Right atrium auricular region (tissue), 2 donors: ENCODE data around the gene ZRANB3. TPM values are rescaled to one million over a fixed set of nuclear protein-coding genes. Genes with fewer than 3 reads are reported as not detected.
"Not testable (repeated sequence)": the region's sequence is repeated elsewhere in the genome, so short reads cannot be mapped to it uniquely, and the experiment has no call there.

Source experiments
- DNase-seq: peaks from one replicate; pipeline ENCODE4 v3.0.0-alpha.2; 2019; ENCODE audit warnings: low spot score
- H3K27ac ChIP-seq, 2 donors: fragments of 200-600 bp; sonication (generic); 1 replicate in 1 of 2; 2 replicates in 1 of 2; pipeline ENCODE4 v1.5.1; 2016 to 2019
- H3K27me3 ChIP-seq, 2 donors: fragments of 200-600 bp; sonication (generic); one replicate each; pipeline versions ENCODE4 v1.5.1 to v1.6.0; 2017 to 2019
- H3K36me3 ChIP-seq: fragments of 200-600 bp; sonication (generic); one replicate; pipeline ENCODE4 v1.5.1; 2016
- H3K4me1 ChIP-seq, 2 donors: fragments of 200-600 bp; sonication (generic); one replicate each; pipeline versions ENCODE4 v1.5.1 to v1.6.0; 2017 to 2019
- H3K4me3 ChIP-seq, 2 donors: fragments of 200-600 bp; sonication (generic); 1 replicate in 1 of 2; 2 replicates in 1 of 2; pipeline ENCODE4 v1.5.1; 2017 to 2019; ENCODE audit warnings: mild to moderate bottlenecking in 1 of 2, moderate library complexity in 1 of 2
- H3K9me3 ChIP-seq, 2 donors: fragments of 200-600 bp; sonication (generic); one replicate each; pipeline ENCODE4 v1.5.1; 2019
- total RNA-seq, 2 donors: library from RNA; depleted of rRNA; stranded (reverse); fragments of >200 nt; gene quantifications; one replicate each; pipeline ENCODE4 v1.1.0, GENCODE V29; 2016
- TF ChIP-seq, protein P1 (sequence below), 2 donors: fragments of 200-600 bp; sonication (generic); IDR thresholded peaks; one replicate each; pipeline ENCODE4 v1.5.1; 2019; ENCODE audit warnings: antibody characterized with exemption in 2 of 2

The ZRANB3 gene
- total RNA-seq, 2 donors from 2014 or later = 1.6 to 2.3 TPM

DNA sequence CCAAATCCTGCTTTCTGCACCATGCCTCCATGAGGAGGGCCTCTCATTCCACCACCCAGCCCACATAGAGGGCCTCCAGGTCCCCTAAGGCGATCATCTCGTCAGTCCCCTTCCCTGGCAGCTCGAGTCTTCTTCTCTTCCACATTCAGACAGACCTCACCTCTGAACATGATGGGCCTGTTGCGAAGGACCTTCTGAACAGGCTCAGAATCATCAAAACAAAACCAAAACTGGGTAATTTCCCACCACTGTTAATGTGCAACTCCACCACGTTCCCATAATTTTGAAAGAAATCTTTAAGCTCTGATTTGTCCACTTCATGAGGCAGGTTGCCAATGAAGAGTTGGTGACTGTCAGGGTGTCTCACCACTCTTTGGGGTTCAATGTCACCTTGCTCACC is 20.4 kb downstream of the ZRANB3 start:
- Histone ChIP-seq H3K9me3 (peaks cover 0 to 5% of the 10 kb centered on the region in 2 donors), H3K27ac (no peak overlapping the region)
- TF ChIP-seq, protein P1, sequence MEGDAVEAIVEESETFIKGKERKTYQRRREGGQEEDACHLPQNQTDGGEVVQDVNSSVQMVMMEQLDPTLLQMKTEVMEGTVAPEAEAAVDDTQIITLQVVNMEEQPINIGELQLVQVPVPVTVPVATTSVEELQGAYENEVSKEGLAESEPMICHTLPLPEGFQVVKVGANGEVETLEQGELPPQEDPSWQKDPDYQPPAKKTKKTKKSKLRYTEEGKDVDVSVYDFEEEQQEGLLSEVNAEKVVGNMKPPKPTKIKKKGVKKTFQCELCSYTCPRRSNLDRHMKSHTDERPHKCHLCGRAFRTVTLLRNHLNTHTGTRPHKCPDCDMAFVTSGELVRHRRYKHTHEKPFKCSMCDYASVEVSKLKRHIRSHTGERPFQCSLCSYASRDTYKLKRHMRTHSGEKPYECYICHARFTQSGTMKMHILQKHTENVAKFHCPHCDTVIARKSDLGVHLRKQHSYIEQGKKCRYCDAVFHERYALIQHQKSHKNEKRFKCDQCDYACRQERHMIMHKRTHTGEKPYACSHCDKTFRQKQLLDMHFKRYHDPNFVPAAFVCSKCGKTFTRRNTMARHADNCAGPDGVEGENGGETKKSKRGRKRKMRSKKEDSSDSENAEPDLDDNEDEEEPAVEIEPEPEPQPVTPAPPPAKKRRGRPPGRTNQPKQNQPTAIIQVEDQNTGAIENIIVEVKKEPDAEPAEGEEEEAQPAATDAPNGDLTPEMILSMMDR (IDR thresholded peaks at IDR 0.05) = no peak

DNA sequence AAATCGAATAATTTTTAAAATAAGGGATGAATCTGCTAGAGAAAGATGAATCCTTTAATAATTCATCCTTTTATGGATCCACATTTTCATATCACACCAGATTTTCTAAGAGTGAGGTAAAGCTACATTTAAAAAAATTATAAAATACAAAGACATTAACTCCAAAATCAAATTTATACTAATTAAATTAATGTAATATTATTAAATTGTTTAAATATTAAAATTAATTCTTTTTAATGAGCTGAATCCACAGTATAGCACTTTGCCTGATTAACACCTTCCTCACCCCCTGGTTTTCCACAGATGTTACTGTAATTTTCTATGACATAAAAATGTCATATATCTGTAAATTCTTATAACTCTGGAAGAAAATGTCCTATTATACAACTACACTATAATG is 26.2 kb downstream of the ZRANB3 start:
- TF ChIP-seq, protein P1 (IDR thresholded peaks at IDR 0.05) = no peak

More for the DNA sequence above, 20.4 kb downstream of the ZRANB3 start:
- no peak for DNase-seq
- Histone ChIP-seq H3K4me1 (no peaks in the 10 kb centered on the region), H3K27me3 (no peaks in the 10 kb centered on the region), H3K4me3 (no peak overlapping the region), H3K36me3 (no peaks in the 10 kb centered on the region)

DNA sequence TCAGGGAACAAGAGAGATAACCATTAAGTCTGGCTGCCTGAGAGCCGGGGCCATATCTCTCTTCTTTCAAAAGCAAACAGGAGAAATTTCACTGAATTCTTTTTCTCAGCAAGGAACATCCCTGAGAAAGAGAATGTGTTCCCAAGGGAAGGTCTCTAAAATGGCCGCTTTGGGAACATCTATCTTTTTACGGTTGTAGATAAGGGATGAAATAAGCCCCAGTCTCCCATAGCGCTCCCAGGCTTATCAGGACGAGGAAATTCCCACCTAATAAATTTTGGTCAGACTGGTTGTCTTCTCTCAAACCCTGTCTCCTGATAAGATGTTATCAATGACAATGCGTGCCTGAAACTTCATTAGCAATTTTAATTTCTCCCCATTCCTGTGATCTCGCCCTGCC is 32.4 kb downstream of the ZRANB3 start:
- H3K9me3 ChIP-seq = peaks cover 0 to 26% of the 10 kb centered on the region in 2 donors
- H3K27ac ChIP-seq, H3K27me3 ChIP-seq, H3K4me3 ChIP-seq, H3K4me1 ChIP-seq, H3K36me3 ChIP-seq, DNase-seq: not testable (repeated sequence)

More for the DNA sequence above, 26.2 kb downstream of the ZRANB3 start:
- no peaks in the 10 kb centered on the region for H3K27me3 ChIP-seq
- no peaks in the 10 kb centered on the region for H3K36me3 ChIP-seq
- no peak overlapping the region for H3K4me3 ChIP-seq
- no peak overlapping the region for H3K27ac ChIP-seq
- DNase-seq = no peak
- H3K9me3 ChIP-seq = peaks cover 0 to 5% of the 10 kb centered on the region in 2 donors
- H3K4me1 ChIP-seq = no peaks in the 10 kb centered on the region

DNA sequence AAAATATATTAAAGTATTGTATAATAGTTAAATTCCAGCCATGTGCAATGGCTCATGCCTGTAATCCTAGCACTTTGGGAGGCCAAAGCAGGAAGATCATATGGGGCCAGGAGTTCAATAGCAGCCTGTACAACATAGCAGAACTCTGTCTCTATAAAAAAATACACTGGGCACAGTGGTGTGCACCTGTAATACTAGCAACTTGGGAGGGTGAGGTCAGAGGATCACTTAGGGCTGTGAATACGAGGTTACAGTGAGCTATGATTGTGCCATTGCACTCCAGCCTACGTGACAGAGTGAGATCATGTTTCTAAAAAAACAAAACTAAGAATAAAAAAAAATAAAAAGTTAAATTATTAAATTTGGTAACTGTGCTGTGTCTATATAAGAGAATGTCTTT is 36.1 kb downstream of the ZRANB3 start:
- Histone ChIP-seq H3K27ac (no peak overlapping the region), H3K4me3 (no peak overlapping the region), H3K27me3 (no peaks in the 10 kb centered on the region), H3K4me1 (no peaks in the 10 kb centered on the region), H3K36me3 (no peaks in the 10 kb centered on the region), H3K9me3 (peaks cover 0 to 22% of the 10 kb centered on the region in 2 donors)
- no peak for DNase-seq
- TF ChIP-seq, protein P1 (IDR thresholded peaks at IDR 0.05) = no peak

DNA sequence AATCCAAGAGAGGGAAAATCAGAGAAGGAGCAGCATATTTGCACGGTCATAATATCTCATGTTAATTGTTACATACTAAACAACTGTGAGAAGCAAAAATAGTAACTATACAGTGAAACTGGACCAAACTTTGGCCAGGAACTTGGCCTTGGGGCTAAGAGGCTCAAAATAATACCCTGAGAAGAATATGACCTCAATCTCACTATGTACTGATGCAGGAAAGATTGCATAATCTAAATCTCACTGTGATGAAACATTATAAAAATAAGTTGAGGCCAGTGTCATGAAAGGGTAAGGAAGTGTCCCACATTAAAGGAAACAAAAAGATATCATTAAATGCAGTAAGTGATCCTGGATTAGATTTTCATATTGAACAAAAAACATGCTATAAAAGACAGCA is 36.5 kb downstream of the ZRANB3 start:
- Histone ChIP-seq H3K4me1 (no peaks in the 10 kb centered on the region), H3K27ac (no peak overlapping the region), H3K36me3 (no peaks in the 10 kb centered on the region), H3K27me3 (no peaks in the 10 kb centered on the region), H3K4me3 (no peak overlapping the region), H3K9me3 (peaks cover 0 to 18% of the 10 kb centered on the region in 2 donors)
- no peak for DNase-seq
- TF ChIP-seq, protein P1 (IDR thresholded peaks at IDR 0.05) = no peak

DNA sequence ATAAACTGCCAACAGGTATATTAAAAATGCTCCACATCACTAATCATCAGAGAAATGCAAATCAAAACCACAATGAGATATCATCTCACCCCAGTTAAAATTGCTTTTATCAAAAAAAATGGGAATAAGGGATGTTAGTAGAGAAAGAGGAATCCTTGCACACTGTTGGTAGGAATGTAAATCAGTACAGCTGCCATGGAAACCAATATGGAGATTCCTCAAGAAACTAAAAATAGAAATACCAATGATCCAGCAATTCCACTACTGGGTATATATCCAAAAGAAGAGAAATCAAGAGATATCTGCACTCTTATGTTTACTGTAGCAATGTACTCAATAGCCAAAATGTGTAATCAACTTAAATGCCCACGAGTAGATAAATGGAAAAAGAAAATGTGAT is 40.6 kb downstream of the ZRANB3 start:
- H3K9me3 ChIP-seq = peaks cover 0 to 5% of the 10 kb centered on the region in 2 donors
- H3K27ac ChIP-seq = no peak overlapping the region
- TF ChIP-seq, protein P1 (IDR thresholded peaks at IDR 0.05) = no peak
- H3K4me3 ChIP-seq = no peak overlapping the region
- no peak for DNase-seq
- no peaks in the 10 kb centered on the region for H3K4me1 ChIP-seq
- H3K36me3 ChIP-seq = no peaks in the 10 kb centered on the region
- no peaks in the 10 kb centered on the region for H3K27me3 ChIP-seq
